Keratinocyte (primary cell): ENCODE results near the gene NINJ2. TPM values are rescaled to one million over a fixed set of nuclear protein-coding genes. Genes with fewer than 3 reads are reported as not detected.

Experiments
- DNase-seq: peaks from one replicate; pipeline ENCODE4 v3.0.0-alpha.2; 2011; ENCODE audit warnings: low read depth, missing footprints, low spot score
- FAIRE-seq: peaks from 2 replicates; lab custom pipeline; 2011; peaks lifted over from hg19 to GRCh38; lab: Jason Lieb, UNC
- H2AFZ ChIP-seq: 2 replicates; pipeline ENCODE4 v1.6.0; 2012; ENCODE audit warnings: low read length, control low read depth, inconsistent platforms; ENCODE audit not compliant: control insufficient read depth
- H3K27ac ChIP-seq: 2 replicates; pipeline ENCODE4 v1.5.1; 2011; ENCODE audit warnings: low read length; ENCODE audit not compliant: control insufficient read depth, insufficient read depth
- H3K27me3 ChIP-seq: 3 replicates; pipeline ENCODE4 v1.6.0; 2011; ENCODE audit warnings: low read length; ENCODE audit not compliant: control insufficient read depth, insufficient read depth; ENCODE audit errors: extremely low read depth
- H3K36me3 ChIP-seq, 2 experiments: 2 replicates in 1 of 2; 3 replicates in 1 of 2; pipeline ENCODE4 v1.5.1; 2011; ENCODE audit warnings: low read length in 2 of 2, mild to moderate bottlenecking in 1 of 2; ENCODE audit not compliant: control insufficient read depth in 2 of 2, insufficient read depth in 2 of 2; ENCODE audit errors: extremely low read depth in 1 of 2
- H3K4me1 ChIP-seq: 3 replicates; pipeline ENCODE4 v1.5.1; 2011; ENCODE audit warnings: low read length; ENCODE audit not compliant: control insufficient read depth, insufficient read depth; ENCODE audit errors: extremely low read depth
- H3K4me2 ChIP-seq: 3 replicates; pipeline ENCODE4 v1.6.0; 2011; ENCODE audit warnings: low read depth, low read length; ENCODE audit not compliant: control insufficient read depth, insufficient read depth; ENCODE audit errors: extremely low read depth
- H3K4me3 ChIP-seq, 3 experiments: fragments of 200-600 bp in 1 of 3; sonication (generic) in 1 of 3; 2 replicates in 2 of 3; 3 replicates in 1 of 3; pipeline ENCODE4 v1.5.1; 2011 to 2016; ENCODE audit warnings: low read length in 3 of 3, mild to moderate bottlenecking in 3 of 3, control low read depth in 2 of 3, inconsistent platforms in 1 of 3, low read depth in 1 of 3, mixed read lengths in 1 of 3, mixed run types in 1 of 3, moderate library complexity in 1 of 3; ENCODE audit not compliant: control insufficient read depth in 2 of 3, insufficient read depth in 2 of 3; ENCODE audit errors: extremely low read depth in 1 of 3
- H3K79me2 ChIP-seq: 2 replicates; pipeline ENCODE4 v1.6.0; 2012; ENCODE audit warnings: low read length; ENCODE audit not compliant: control insufficient read depth, insufficient read depth
- H3K9ac ChIP-seq: 3 replicates; pipeline ENCODE4 v1.6.0; 2011; ENCODE audit warnings: low read length; ENCODE audit not compliant: control insufficient read depth, insufficient read depth; ENCODE audit errors: extremely low read depth
- H3K9me1 ChIP-seq: 3 replicates; pipeline ENCODE4 v1.6.0; 2011; ENCODE audit warnings: low read length; ENCODE audit not compliant: control insufficient read depth, insufficient read depth; ENCODE audit errors: extremely low read depth
- H3K9me3 ChIP-seq: 2 replicates; pipeline ENCODE4 v1.5.1; 2012; ENCODE audit warnings: low read depth, low read length; ENCODE audit not compliant: control insufficient read depth
- H4K20me1 ChIP-seq: 3 replicates; pipeline ENCODE4 v1.6.0; 2011; ENCODE audit warnings: low read length; ENCODE audit not compliant: control insufficient read depth, insufficient read depth; ENCODE audit errors: extremely low read depth
- CTCF ChIP-seq, 3 experiments: IDR thresholded peaks in 1 of 3; conservative IDR thresholded peaks in 1 of 3; optimal IDR thresholded peaks in 1 of 3; 2 replicates in 2 of 3; 3 replicates in 1 of 3; pipeline versions ENCODE3 to v1.5.1; 2011; ENCODE audit warnings: low read length in 3 of 3, mild to moderate bottlenecking in 3 of 3, moderate library complexity in 2 of 3, control low read depth in 1 of 3, inconsistent platforms in 1 of 3; ENCODE audit not compliant: insufficient read depth in 2 of 3; ENCODE audit errors: extremely low read depth in 1 of 3
- EZH2 ChIP-seq: IDR thresholded peaks from one replicate; pipeline ENCODE4 v1.6.1; 2012; ENCODE audit warnings: inconsistent platforms, mild to moderate bottlenecking, low read length, moderate library complexity
- dilution Hi-C: fragments of 300-500 bp; cut with MboI; formaldehyde crosslinking; loops from one replicate; pipeline ENCODE4 v1.7.0; 2020; ENCODE audit warnings: low sequenced_read_pairs; ENCODE audit not compliant: extremely low pct_ligation_motif_present
- polyA plus RNA-seq, 5 experiments: library from polyadenylated mRNA; depleted of rRNA in 3 of 5; stranded (reverse) in 3 of 5; stranded (forward) in 1 of 5; unstranded in 1 of 5; fragments of >200 nt; gene quantifications; 1 replicate in 1 of 5; 2 replicates in 3 of 5; 3 replicates in 1 of 5; pipeline versions ENCODE4 v1.2.1 to v1.2.3, GENCODE V29; 2011 to 2012; ENCODE audit warnings: missing spikeins in 2 of 5, low read depth in 1 of 5, low replicate concordance in 1 of 5

The NINJ2 gene
- polyA plus RNA-seq, 1 donor (not counting 4 experiments of a cell fraction or from before 2014, with no cell fraction given): 0.58 TPM

GRCh38 chr12:627863-628741, 35.1 kb downstream of the NINJ2 start:
- H3K9ac ChIP-seq: no peak overlapping the region
- H3K27me3 ChIP-seq: no peaks in the 10 kb centered on the region
- no peaks in the 10 kb centered on the region for H3K36me3 ChIP-seq
- no peaks in the 10 kb centered on the region for H3K9me3 ChIP-seq
- H3K27ac ChIP-seq: no peak overlapping the region
- dilution Hi-C loops: no loop called here
- H3K79me2 ChIP-seq: no peaks in the 10 kb centered on the region
- FAIRE-seq: no peak
- no peak overlapping the region for H3K4me3 ChIP-seq
- no peak for TF ChIP-seq EZH2
- TF ChIP-seq CTCF (optimal IDR thresholded peaks at IDR 0.05 in 1 of 3, IDR thresholded peaks at IDR 0.05 in 1 of 3, conservative IDR thresholded peaks at IDR 0.05 in 1 of 3; ENCODE audit: extremely low read depth in 1 of 3, insufficient read depth in 2 of 3, low read length in 3 of 3): no peak
- no peak overlapping the region for H2AFZ ChIP-seq
- H3K4me1 ChIP-seq: peaks cover 31% of the 10 kb centered on the region
- no peaks in the 10 kb centered on the region for H4K20me1 ChIP-seq
- peak overlapping the region; percentile 23 for H3K4me2 ChIP-seq
- H3K9me1 ChIP-seq: no peaks in the 10 kb centered on the region
- no peak for DNase-seq

GRCh38 chr12:627285-627684, 36.0 kb downstream of the NINJ2 start:
- H3K9me1 ChIP-seq: no peaks in the 10 kb centered on the region
- no peaks in the 10 kb centered on the region for H3K79me2 ChIP-seq
- peaks cover 26% of the 10 kb centered on the region for H3K4me1 ChIP-seq
- no peak overlapping the region for H3K27ac ChIP-seq
- no peak for DNase-seq
- H3K4me2 ChIP-seq: no peak overlapping the region
- no peak for FAIRE-seq
- TF ChIP-seq CTCF (optimal IDR thresholded peaks at IDR 0.05 in 1 of 3, IDR thresholded peaks at IDR 0.05 in 1 of 3, conservative IDR thresholded peaks at IDR 0.05 in 1 of 3; ENCODE audit: extremely low read depth in 1 of 3, insufficient read depth in 2 of 3, low read length in 3 of 3): no peak
- no peak for TF ChIP-seq EZH2
- H3K27me3 ChIP-seq: no peaks in the 10 kb centered on the region
- no peaks in the 10 kb centered on the region for H4K20me1 ChIP-seq
- no peaks in the 10 kb centered on the region for H3K36me3 ChIP-seq
- H3K9ac ChIP-seq: no peak overlapping the region
- dilution Hi-C loops: no loop called here
- H3K9me3 ChIP-seq: no peaks in the 10 kb centered on the region
- H2AFZ ChIP-seq: no peak overlapping the region
- H3K4me3 ChIP-seq: no peak overlapping the region
